ENCODE results near the gene SCUBE2.
A peak's percentile ranks its signal among the peaks of the same experiment; 100 is the strongest.

Gene SCUBE2

GRCh38 chr11:9047964-9048523, 43.4 kb downstream of the SCUBE2 start:
- no peak for DNase-seq

DNA sequence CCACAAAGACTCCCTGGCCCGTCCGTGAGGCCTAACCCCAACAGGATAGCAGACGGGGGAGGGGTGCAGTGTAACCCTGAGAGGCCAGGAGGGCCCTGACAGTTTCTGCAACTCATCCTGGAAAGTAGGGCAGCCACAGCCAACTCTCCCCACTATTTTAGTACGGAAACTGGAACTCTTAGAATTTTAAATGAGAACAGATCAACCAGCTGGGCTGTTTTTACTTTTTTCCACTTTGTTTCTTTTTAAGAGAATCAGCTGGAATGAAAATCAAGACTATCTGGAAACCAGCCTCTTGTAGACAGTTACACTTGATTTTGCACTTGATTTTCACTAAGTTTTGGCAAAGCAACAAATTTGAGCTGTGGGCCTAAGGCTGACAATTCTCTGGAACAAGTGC, 44.9 kb downstream of the SCUBE2 start:
- no peak for DNase-seq

DNA sequence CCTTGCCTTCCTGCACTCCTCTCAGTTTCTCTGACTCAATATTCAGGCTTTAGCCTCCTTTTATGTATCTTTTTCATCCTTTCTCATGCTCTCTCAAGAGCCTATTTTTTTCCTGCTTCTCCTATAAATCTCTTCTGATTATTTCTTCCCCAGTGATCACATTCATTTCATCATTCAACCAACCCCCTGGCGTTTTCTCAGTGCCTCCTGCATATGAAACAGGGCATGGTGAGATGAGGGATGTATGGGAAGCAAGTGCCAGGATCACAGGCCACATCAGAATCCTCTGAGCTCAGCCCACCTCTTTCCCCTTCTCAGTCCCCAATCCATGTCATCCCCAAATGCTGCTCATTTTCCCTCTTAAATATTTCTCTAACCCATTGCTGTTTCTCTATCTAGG, 48.9 kb downstream of the SCUBE2 start:
- DNase-seq: no peak

DNA sequence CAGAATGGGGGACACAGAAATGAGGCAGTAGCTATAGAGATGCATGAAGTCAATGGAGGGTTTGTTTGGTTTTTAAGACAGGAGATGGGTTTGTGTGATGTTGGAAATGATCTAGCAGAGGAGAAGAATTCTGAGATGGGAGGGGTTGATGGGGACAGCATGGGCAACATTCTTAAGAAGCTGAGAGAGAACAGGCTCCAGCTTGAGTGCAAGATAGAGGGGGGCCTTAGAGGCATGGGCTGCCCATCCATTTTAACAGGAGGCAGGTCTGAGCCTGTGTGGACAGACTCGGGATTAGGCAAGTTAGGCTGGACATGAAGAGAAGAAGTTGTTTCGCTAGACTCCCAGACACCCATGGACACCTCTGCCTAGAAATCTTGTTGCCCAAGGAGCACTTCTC, 49.7 kb downstream of the SCUBE2 start:
- DNase-seq: no peak

- DNase-seq: no peak
These were observed 51.0 kb downstream of the SCUBE2 start for GRCh38 chr11:9040410-9040809.

DNA sequence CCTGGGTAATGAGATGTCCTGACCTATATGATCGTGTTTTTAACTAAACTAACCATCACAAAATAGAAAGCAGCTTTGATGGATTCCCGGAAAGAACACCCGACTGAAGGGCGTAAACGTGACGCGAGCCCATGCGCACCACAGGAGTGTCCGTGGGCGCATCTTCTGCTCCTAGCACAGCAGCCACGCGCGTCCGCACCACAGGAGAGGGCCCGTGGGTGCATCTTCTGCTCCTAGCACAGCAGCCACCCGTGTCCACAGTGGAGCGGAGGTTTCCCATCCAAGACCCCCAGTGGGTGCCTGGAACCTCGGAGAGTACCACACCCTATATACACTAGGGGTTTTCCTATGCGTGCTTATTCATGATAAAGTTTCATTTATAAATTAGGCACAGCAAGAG, 51.5 kb downstream of the SCUBE2 start:
- no peak for DNase-seq

GRCh38 chr11:9039198-9039597, 52.2 kb downstream of the SCUBE2 start:
- DNase-seq: no peak

DNA sequence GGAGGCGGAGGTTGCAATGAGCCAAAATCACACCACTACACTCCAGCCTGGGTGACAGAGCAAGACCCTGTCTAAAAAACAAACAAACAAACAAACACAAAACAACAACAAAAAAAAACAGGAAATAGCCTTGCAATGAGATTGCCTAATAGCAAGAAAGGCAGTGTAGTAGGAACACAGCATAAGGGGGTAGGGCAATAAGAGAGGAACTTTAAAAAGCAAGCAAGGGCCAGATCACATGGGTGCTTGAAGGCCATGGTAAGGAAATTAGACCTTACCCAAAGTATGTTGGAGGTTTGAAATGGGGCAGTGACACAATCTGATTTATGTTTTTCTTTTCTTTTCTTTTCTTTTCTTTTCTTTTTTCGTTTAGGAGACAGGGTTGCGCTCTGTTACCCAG, 52.9 kb downstream of the SCUBE2 start:
- no peak for DNase-seq

DNA sequence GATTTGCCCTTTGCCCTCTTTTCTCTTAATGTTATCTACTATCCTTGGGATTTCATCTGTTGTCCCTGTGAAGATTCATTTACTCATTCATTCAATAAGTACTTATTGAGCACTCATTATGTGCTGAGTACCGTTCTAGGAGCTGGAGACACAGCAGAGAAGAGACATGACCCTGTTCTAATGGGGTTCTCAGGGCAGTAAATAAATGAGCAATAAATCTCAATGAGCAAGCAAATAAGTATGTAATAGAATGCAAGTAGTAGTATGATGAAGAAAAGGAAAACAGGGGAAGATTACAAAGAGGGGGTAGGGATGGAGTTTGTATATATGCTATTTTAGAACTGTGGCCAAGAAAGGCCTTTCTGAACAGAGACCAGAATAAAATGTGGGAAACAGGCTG, 53.4 kb downstream of the SCUBE2 start:
- DNase-seq: no peak

DNA sequence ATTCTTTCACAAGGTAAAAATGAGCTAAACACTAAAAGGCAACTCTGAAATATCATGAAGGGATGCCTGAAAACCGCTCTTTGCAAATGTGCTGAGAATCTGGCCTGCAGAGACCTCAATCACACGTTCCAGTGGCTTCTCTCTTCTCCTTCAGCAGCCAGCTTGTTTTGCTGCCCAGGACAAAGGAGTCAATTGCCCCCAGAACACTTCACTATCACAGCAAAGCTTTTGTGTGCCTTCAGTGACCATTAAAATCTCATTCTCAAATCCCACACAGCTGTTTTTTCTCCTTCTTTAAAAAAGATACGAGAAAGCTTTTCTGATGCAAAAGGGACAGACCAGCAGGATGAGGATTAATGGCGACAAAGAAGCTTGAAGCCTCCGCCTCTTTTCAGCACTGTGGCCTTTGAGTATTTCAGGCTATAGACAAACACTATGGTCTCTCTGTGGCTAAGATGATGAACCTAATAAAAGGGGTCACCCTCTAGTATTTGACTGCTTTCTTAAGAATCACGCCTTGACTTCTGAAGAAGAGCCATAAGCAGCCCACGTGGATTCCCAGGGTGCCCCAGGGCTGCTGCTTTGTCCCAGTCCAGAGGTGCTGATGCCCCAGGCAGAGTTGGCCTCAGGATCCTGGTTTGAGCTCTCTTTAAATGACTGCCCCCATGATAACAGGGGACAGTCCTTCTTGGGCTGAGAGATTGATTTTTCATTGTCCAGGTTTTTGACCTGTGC, 54.2 kb downstream of the SCUBE2 start:
- no peak for DNase-seq

DNA sequence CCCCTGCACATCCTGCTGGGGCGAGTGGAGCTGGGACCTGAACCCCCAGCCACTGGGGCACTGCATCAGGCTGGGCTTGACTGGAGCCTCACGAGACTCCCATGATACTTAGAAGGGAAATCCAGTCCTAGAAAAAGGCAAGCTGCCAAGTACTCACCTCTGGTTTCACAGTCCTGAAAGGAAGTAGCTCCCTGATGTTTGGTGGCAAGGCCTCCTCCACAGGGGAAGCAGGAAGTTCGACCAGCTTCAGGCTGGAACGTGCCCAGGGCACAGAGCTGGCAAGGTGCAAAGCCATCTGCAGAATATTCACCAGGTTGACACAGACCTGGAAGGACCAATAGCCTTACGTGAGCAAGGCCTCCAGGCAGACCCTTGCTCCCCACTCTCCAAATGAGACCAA, 60.8 kb downstream of the SCUBE2 start:
- no peak for DNase-seq

- no peak for DNase-seq
These were observed 62.0 kb downstream of the SCUBE2 start for GRCh38 chr11:9029422-9029821.

- DNase-seq: peak in 1 of 56 donors; percentile 5
These were observed 62.8 kb downstream of the SCUBE2 start for GRCh38 chr11:9028581-9028980.

- DNase-seq: no peak
These were observed 66.1 kb downstream of the SCUBE2 start for GRCh38 chr11:9025101-9025850.

GRCh38 chr11:9022961-9023680, 68.3 kb downstream of the SCUBE2 start:
- no peak for DNase-seq

DNA sequence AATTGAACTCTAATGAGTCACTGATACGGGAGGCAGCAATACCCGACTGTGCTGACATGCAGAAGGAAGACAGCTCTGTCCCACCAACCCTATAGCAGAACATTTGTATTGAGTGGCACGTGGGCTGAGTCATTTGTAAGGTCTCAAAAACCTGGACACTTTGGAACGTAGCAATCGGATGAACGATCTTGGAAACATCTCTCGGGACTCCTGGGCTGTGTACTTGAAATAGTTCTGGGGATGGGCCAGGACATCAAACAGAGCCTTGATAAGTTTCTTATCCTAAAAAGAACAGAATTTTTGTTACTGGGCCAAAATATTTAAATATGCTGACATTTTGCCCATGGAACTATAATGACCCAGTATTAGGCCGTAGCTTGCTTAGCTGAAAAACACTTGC, 70.5 kb downstream of the SCUBE2 start:
- no peak for DNase-seq

- no peak for DNase-seq
These were observed 71.5 kb downstream of the SCUBE2 start for GRCh38 chr11:9019861-9020260.

- peak in 12 of 56 donors; percentile 8 to 42 (median 22) for DNase-seq
These were observed 73.6 kb downstream of the SCUBE2 start for GRCh38 chr11:9017773-9018172.

- no peak for DNase-seq
These were observed 74.3 kb downstream of the SCUBE2 start for GRCh38 chr11:9016916-9017642.

GRCh38 chr11:9015677-9016076, 75.7 kb downstream of the SCUBE2 start:
- DNase-seq: peak in 38 of 56 donors; percentile 10 to 75 (median 43)

DNA sequence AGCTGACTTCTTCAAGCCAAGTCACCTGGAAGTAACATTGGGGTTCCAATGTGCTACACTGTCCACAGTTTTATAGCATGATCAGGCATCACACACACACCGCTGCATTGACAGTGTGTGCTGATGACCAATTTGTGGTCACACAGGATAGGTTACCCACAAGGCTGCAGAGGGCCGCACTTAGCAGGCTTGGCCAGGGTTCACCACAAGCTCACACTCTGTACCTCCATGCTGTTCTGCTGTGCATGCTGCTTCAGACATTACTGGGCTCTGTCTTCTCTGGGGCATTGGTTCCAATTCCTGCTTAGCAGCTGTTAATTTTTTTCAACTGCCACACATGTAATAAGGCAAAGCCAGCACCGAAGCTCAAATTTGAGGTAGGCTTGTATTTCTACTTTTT, 76.6 kb downstream of the SCUBE2 start:
- DNase-seq: no peak

Data from amygdala (tissue), 56 donors.